Measurements from ENCODE around the gene IL1RAPL1.

GRCh38 chrX:29666366-29666765, 1079.1 kb downstream of the IL1RAPL1 start:
- TF ChIP-seq CTCF (IDR thresholded peaks at IDR 0.05) (no peak), POLR2A (IDR thresholded peaks at IDR 0.05) (no peak)

Measured in breast epithelium (tissue), 3 donors.